ENCODE data around the gene ANO4.
"Not testable (repeated sequence)": the region's sequence is repeated elsewhere in the genome, so short reads cannot be mapped to it uniquely, and the experiment has no call there.

ANO4 gene

GRCh38 chr12:100974747-100975146 is 180.2 kb downstream of the ANO4 start:
- no peak for DNase-seq
- no peak overlapping the region for H3K4me3 ChIP-seq (ENCODE audit: insufficient read depth, low read depth, low read length, poor library complexity, severe bottlenecking)
- no peaks in the 10 kb centered on the region for H3K27me3 ChIP-seq (replicated peaks; ENCODE audit: control insufficient read depth, insufficient read depth, low read length, poor library complexity, severe bottlenecking)
- H3K36me3 ChIP-seq (ENCODE audit: control insufficient read depth, insufficient read depth, low read length) = no peaks in the 10 kb centered on the region
- no peaks in the 10 kb centered on the region for H3K9me3 ChIP-seq (ENCODE audit: control insufficient read depth, low read length)
- H3K27ac ChIP-seq (ENCODE audit: insufficient read depth, low read length, poor library complexity, severe bottlenecking) = no peak overlapping the region
- H3K4me1 ChIP-seq (ENCODE audit: control insufficient read depth, insufficient read depth, low read length, poor library complexity, severe bottlenecking) = no peaks in the 10 kb centered on the region

GRCh38 chr12:100976735-100977134 is 182.2 kb downstream of the ANO4 start:
- no peaks in the 10 kb centered on the region for H3K27me3 ChIP-seq (replicated peaks; ENCODE audit: control insufficient read depth, insufficient read depth, low read length, poor library complexity, severe bottlenecking)
- H3K27ac ChIP-seq (ENCODE audit: insufficient read depth, low read length, poor library complexity, severe bottlenecking) = no peak overlapping the region
- H3K4me3 ChIP-seq (ENCODE audit: insufficient read depth, low read depth, low read length, poor library complexity, severe bottlenecking) = no peak overlapping the region
- H3K36me3 ChIP-seq (ENCODE audit: control insufficient read depth, insufficient read depth, low read length) = no peaks in the 10 kb centered on the region
- no peaks in the 10 kb centered on the region for H3K9me3 ChIP-seq (ENCODE audit: control insufficient read depth, low read length)
- no peak for DNase-seq
- no peaks in the 10 kb centered on the region for H3K4me1 ChIP-seq (ENCODE audit: control insufficient read depth, insufficient read depth, low read length, poor library complexity, severe bottlenecking)

GRCh38 chr12:100980856-100981255 is 186.3 kb downstream of the ANO4 start:
- DNase-seq = no peak
- no peak overlapping the region for H3K4me3 ChIP-seq (ENCODE audit: insufficient read depth, low read depth, low read length, poor library complexity, severe bottlenecking)
- H3K9me3 ChIP-seq (ENCODE audit: control insufficient read depth, low read length) = no peaks in the 10 kb centered on the region
- no peaks in the 10 kb centered on the region for H3K27me3 ChIP-seq (replicated peaks; ENCODE audit: control insufficient read depth, insufficient read depth, low read length, poor library complexity, severe bottlenecking)
- H3K4me1 ChIP-seq (ENCODE audit: control insufficient read depth, insufficient read depth, low read length, poor library complexity, severe bottlenecking) = no peaks in the 10 kb centered on the region
- H3K27ac ChIP-seq (ENCODE audit: insufficient read depth, low read length, poor library complexity, severe bottlenecking) = no peak overlapping the region
- no peaks in the 10 kb centered on the region for H3K36me3 ChIP-seq (ENCODE audit: control insufficient read depth, insufficient read depth, low read length)

GRCh38 chr12:100982511-100983183 is 188.1 kb downstream of the ANO4 start:
- no peaks in the 10 kb centered on the region for H3K36me3 ChIP-seq (ENCODE audit: control insufficient read depth, insufficient read depth, low read length)
- no peaks in the 10 kb centered on the region for H3K4me1 ChIP-seq (ENCODE audit: control insufficient read depth, insufficient read depth, low read length, poor library complexity, severe bottlenecking)
- no peaks in the 10 kb centered on the region for H3K9me3 ChIP-seq (ENCODE audit: control insufficient read depth, low read length)
- H3K27ac ChIP-seq (ENCODE audit: insufficient read depth, low read length, poor library complexity, severe bottlenecking) = no peak overlapping the region
- DNase-seq = no peak
- no peaks in the 10 kb centered on the region for H3K27me3 ChIP-seq (replicated peaks; ENCODE audit: control insufficient read depth, insufficient read depth, low read length, poor library complexity, severe bottlenecking)
- no peak overlapping the region for H3K4me3 ChIP-seq (ENCODE audit: insufficient read depth, low read depth, low read length, poor library complexity, severe bottlenecking)

- no peaks in the 10 kb centered on the region for H3K27me3 ChIP-seq (replicated peaks; ENCODE audit: control insufficient read depth, insufficient read depth, low read length, poor library complexity, severe bottlenecking)
- H3K4me1 ChIP-seq (ENCODE audit: control insufficient read depth, insufficient read depth, low read length, poor library complexity, severe bottlenecking) = no peaks in the 10 kb centered on the region
- no peak for DNase-seq
- H3K36me3 ChIP-seq (ENCODE audit: control insufficient read depth, insufficient read depth, low read length) = no peaks in the 10 kb centered on the region
- no peaks in the 10 kb centered on the region for H3K9me3 ChIP-seq (ENCODE audit: control insufficient read depth, low read length)
- no peak overlapping the region for H3K4me3 ChIP-seq (ENCODE audit: insufficient read depth, low read depth, low read length, poor library complexity, severe bottlenecking)
- no peak overlapping the region for H3K27ac ChIP-seq (ENCODE audit: insufficient read depth, low read length, poor library complexity, severe bottlenecking)
Measured at GRCh38 chr12:100984796-100985195, 190.2 kb downstream of the ANO4 start.

GRCh38 chr12:100986595-100987547 is 192.3 kb downstream of the ANO4 start:
- no peak for DNase-seq
- Histone ChIP-seq H3K4me3 (ENCODE audit: insufficient read depth, low read depth, low read length, poor library complexity, severe bottlenecking) (no peak overlapping the region), H3K27me3 (replicated peaks; ENCODE audit: control insufficient read depth, insufficient read depth, low read length, poor library complexity, severe bottlenecking) (no peaks in the 10 kb centered on the region)

GRCh38 chr12:100987552-100988521 is 193.3 kb downstream of the ANO4 start:
- H3K27me3 ChIP-seq (replicated peaks; ENCODE audit: control insufficient read depth, insufficient read depth, low read length, poor library complexity, severe bottlenecking) = no peaks in the 10 kb centered on the region
- DNase-seq = no peak

More at GRCh38 chr12:100986595-100987547, 192.3 kb downstream of the ANO4 start:
- H3K4me1 ChIP-seq (ENCODE audit: control insufficient read depth, insufficient read depth, low read length, poor library complexity, severe bottlenecking) = no peaks in the 10 kb centered on the region
- no peaks in the 10 kb centered on the region for H3K9me3 ChIP-seq (ENCODE audit: control insufficient read depth, low read length)
- H3K27ac ChIP-seq (ENCODE audit: insufficient read depth, low read length, poor library complexity, severe bottlenecking) = no peak overlapping the region
- no peaks in the 10 kb centered on the region for H3K36me3 ChIP-seq (ENCODE audit: control insufficient read depth, insufficient read depth, low read length)

GRCh38 chr12:100989509-100989908 is 194.9 kb downstream of the ANO4 start:
- H3K4me3 ChIP-seq (ENCODE audit: insufficient read depth, low read depth, low read length, poor library complexity, severe bottlenecking); H3K27me3 ChIP-seq (replicated peaks; ENCODE audit: control insufficient read depth, insufficient read depth, low read length, poor library complexity, severe bottlenecking); H3K27ac ChIP-seq (ENCODE audit: insufficient read depth, low read length, poor library complexity, severe bottlenecking); DNase-seq; H3K36me3 ChIP-seq (ENCODE audit: control insufficient read depth, insufficient read depth, low read length); H3K9me3 ChIP-seq (ENCODE audit: control insufficient read depth, low read length); H3K4me1 ChIP-seq (ENCODE audit: control insufficient read depth, insufficient read depth, low read length, poor library complexity, severe bottlenecking): not testable (repeated sequence)

More at GRCh38 chr12:100987552-100988521, 193.3 kb downstream of the ANO4 start:
- Histone ChIP-seq H3K36me3 (ENCODE audit: control insufficient read depth, insufficient read depth, low read length) (no peaks in the 10 kb centered on the region), H3K4me3 (ENCODE audit: insufficient read depth, low read depth, low read length, poor library complexity, severe bottlenecking) (no peak overlapping the region), H3K27ac (ENCODE audit: insufficient read depth, low read length, poor library complexity, severe bottlenecking) (no peak overlapping the region), H3K4me1 (ENCODE audit: control insufficient read depth, insufficient read depth, low read length, poor library complexity, severe bottlenecking) (no peaks in the 10 kb centered on the region), H3K9me3 (ENCODE audit: control insufficient read depth, low read length) (no peaks in the 10 kb centered on the region)

GRCh38 chr12:100991102-100991501 is 196.5 kb downstream of the ANO4 start:
- Histone ChIP-seq H3K27me3 (replicated peaks; ENCODE audit: control insufficient read depth, insufficient read depth, low read length, poor library complexity, severe bottlenecking) (no peaks in the 10 kb centered on the region), H3K4me1 (ENCODE audit: control insufficient read depth, insufficient read depth, low read length, poor library complexity, severe bottlenecking) (no peaks in the 10 kb centered on the region), H3K9me3 (ENCODE audit: control insufficient read depth, low read length) (no peaks in the 10 kb centered on the region), H3K27ac (ENCODE audit: insufficient read depth, low read length, poor library complexity, severe bottlenecking) (no peak overlapping the region), H3K4me3 (ENCODE audit: insufficient read depth, low read depth, low read length, poor library complexity, severe bottlenecking) (no peak overlapping the region), H3K36me3 (ENCODE audit: control insufficient read depth, insufficient read depth, low read length) (no peaks in the 10 kb centered on the region)
- DNase-seq = no peak

Data from effector memory CD4-positive, alpha-beta T cell (primary cell).